ENCODE results near the gene GPX1.
"Not testable (repeated sequence)": the region's sequence is repeated elsewhere in the genome, so short reads cannot be mapped to it uniquely, and the experiment has no call there.

GRCh38 chr3:49391310-49391709, 33.2 kb upstream of the GPX1 start:
- not testable (repeated sequence) for TF ChIP-seq POLR2AphosphoS5 (IDR thresholded peaks at IDR 0.05); CTCF (IDR thresholded peaks at IDR 0.05 in 8 of 11, conservative IDR thresholded peaks at IDR 0.05 in 3 of 11)

Data from spleen (tissue), 7 donors.